ENCODE data around the gene RABEP1. TPM values are rescaled to one million over a fixed set of nuclear protein-coding genes. Genes with fewer than 3 reads are reported as not detected.

Gene RABEP1
- total and polyA plus RNA-seq, 2 donors, result 31.3 to 45.4 TPM

GRCh38 chr17:5331506-5331905 is 49.4 kb downstream of the RABEP1 start:
- no peak overlapping the region for H3K27ac ChIP-seq (ENCODE audit: low read depth in 1 of 2, low read length in 1 of 2)
- DNase-seq (ENCODE audit: low read depth in 6 of 9, low spot score in 9 of 9), result no peak
- H3K9me3 ChIP-seq (ENCODE audit: control insufficient read depth in 2 of 2, insufficient read depth in 1 of 2, low read length in 1 of 2), result no peaks in the 10 kb centered on the region
- H3K4me1 ChIP-seq (ENCODE audit: control insufficient read depth in 2 of 2, insufficient read depth in 2 of 2, low read length in 2 of 2), result peaks cover 4% of the 10 kb centered on the region in 2 donors
- 98% methylated on average over 4 of the region's 4 CpGs for WGBS
- no peaks in the 10 kb centered on the region for H3K27me3 ChIP-seq (ENCODE audit: control insufficient read depth in 2 of 2, insufficient read depth in 1 of 2, low read length in 1 of 2)
- peaks cover 13 to 23% of the 10 kb centered on the region in 2 donors for H3K36me3 ChIP-seq (ENCODE audit: control insufficient read depth in 2 of 2, insufficient read depth in 2 of 2, low read length in 1 of 2)
- H3K4me3 ChIP-seq (ENCODE audit: low read length in 2 of 2), result no peak overlapping the region

GRCh38 chr17:5344914-5345313 is 62.8 kb downstream of the RABEP1 start:
- no peaks in the 10 kb centered on the region for H3K27me3 ChIP-seq (ENCODE audit: control insufficient read depth in 2 of 2, insufficient read depth in 1 of 2, low read length in 1 of 2)
- 97% methylated on average over 9 of the region's 9 CpGs for WGBS
- H3K4me1 ChIP-seq (ENCODE audit: control insufficient read depth in 2 of 2, insufficient read depth in 2 of 2, low read length in 2 of 2), result no peaks in the 10 kb centered on the region
- peaks cover 20 to 35% of the 10 kb centered on the region in 2 donors for H3K36me3 ChIP-seq (ENCODE audit: control insufficient read depth in 2 of 2, insufficient read depth in 2 of 2, low read length in 1 of 2)
- no peak for DNase-seq (ENCODE audit: low read depth in 6 of 9, low spot score in 9 of 9)
- no peak overlapping the region for H3K4me3 ChIP-seq (ENCODE audit: low read length in 2 of 2)
- no peaks in the 10 kb centered on the region for H3K9me3 ChIP-seq (ENCODE audit: control insufficient read depth in 2 of 2, insufficient read depth in 1 of 2, low read length in 1 of 2)
- no peak overlapping the region for H3K27ac ChIP-seq (ENCODE audit: low read depth in 1 of 2, low read length in 1 of 2)

- Histone ChIP-seq H3K36me3 (ENCODE audit: control insufficient read depth in 2 of 2, insufficient read depth in 2 of 2, low read length in 1 of 2) (peaks cover 62 to 70% of the 10 kb centered on the region in 2 donors), H3K27ac (ENCODE audit: low read depth in 1 of 2, low read length in 1 of 2) (no peak overlapping the region), H3K4me3 (ENCODE audit: low read length in 2 of 2) (no peak overlapping the region), H3K4me1 (ENCODE audit: control insufficient read depth in 2 of 2, insufficient read depth in 2 of 2, low read length in 2 of 2) (no peaks in the 10 kb centered on the region), H3K27me3 (ENCODE audit: control insufficient read depth in 2 of 2, insufficient read depth in 1 of 2, low read length in 1 of 2) (no peaks in the 10 kb centered on the region), H3K9me3 (ENCODE audit: control insufficient read depth in 2 of 2, insufficient read depth in 1 of 2, low read length in 1 of 2) (no peaks in the 10 kb centered on the region)
- 97% methylated on average over 4 of the region's 4 CpGs for WGBS
- DNase-seq (ENCODE audit: low read depth in 6 of 9, low spot score in 9 of 9), result no peak
Observed at GRCh38 chr17:5352681-5353289, 70.7 kb downstream of the RABEP1 start.

GRCh38 chr17:5354310-5354709 is 72.2 kb downstream of the RABEP1 start:
- Histone ChIP-seq H3K27ac (ENCODE audit: low read depth in 1 of 2, low read length in 1 of 2) (no peak overlapping the region), H3K9me3 (ENCODE audit: control insufficient read depth in 2 of 2, insufficient read depth in 1 of 2, low read length in 1 of 2) (no peaks in the 10 kb centered on the region), H3K36me3 (ENCODE audit: control insufficient read depth in 2 of 2, insufficient read depth in 2 of 2, low read length in 1 of 2) (peaks cover 61 to 70% of the 10 kb centered on the region in 2 donors), H3K4me3 (ENCODE audit: low read length in 2 of 2) (no peak overlapping the region), H3K4me1 (ENCODE audit: control insufficient read depth in 2 of 2, insufficient read depth in 2 of 2, low read length in 2 of 2) (no peaks in the 10 kb centered on the region), H3K27me3 (ENCODE audit: control insufficient read depth in 2 of 2, insufficient read depth in 1 of 2, low read length in 1 of 2) (no peaks in the 10 kb centered on the region)
- 98% methylated on average over 2 of the region's 2 CpGs for WGBS
- no peak for DNase-seq (ENCODE audit: low read depth in 6 of 9, low spot score in 9 of 9)

GRCh38 chr17:5354886-5355415 is 72.9 kb downstream of the RABEP1 start:
- Histone ChIP-seq H3K36me3 (ENCODE audit: control insufficient read depth in 2 of 2, insufficient read depth in 2 of 2, low read length in 1 of 2) (peaks cover 59 to 65% of the 10 kb centered on the region in 2 donors), H3K4me1 (ENCODE audit: control insufficient read depth in 2 of 2, insufficient read depth in 2 of 2, low read length in 2 of 2) (no peaks in the 10 kb centered on the region), H3K4me3 (ENCODE audit: low read length in 2 of 2) (no peak overlapping the region), H3K27me3 (ENCODE audit: control insufficient read depth in 2 of 2, insufficient read depth in 1 of 2, low read length in 1 of 2) (no peaks in the 10 kb centered on the region), H3K9me3 (ENCODE audit: control insufficient read depth in 2 of 2, insufficient read depth in 1 of 2, low read length in 1 of 2) (no peaks in the 10 kb centered on the region), H3K27ac (ENCODE audit: low read depth in 1 of 2, low read length in 1 of 2) (no peak overlapping the region)
- WGBS, result 97% methylated on average over 2 of the region's 2 CpGs
- DNase-seq (ENCODE audit: low read depth in 6 of 9, low spot score in 9 of 9), result no peak

- DNase-seq (ENCODE audit: low read depth in 6 of 9, low spot score in 9 of 9), result no peak
- WGBS, result 97% methylated on average over 3 of the region's 3 CpGs
- H3K4me3 ChIP-seq (ENCODE audit: low read length in 2 of 2), result no peak overlapping the region
- no peaks in the 10 kb centered on the region for H3K4me1 ChIP-seq (ENCODE audit: control insufficient read depth in 2 of 2, insufficient read depth in 2 of 2, low read length in 2 of 2)
- no peak overlapping the region for H3K27ac ChIP-seq (ENCODE audit: low read depth in 1 of 2, low read length in 1 of 2)
- no peaks in the 10 kb centered on the region for H3K9me3 ChIP-seq (ENCODE audit: control insufficient read depth in 2 of 2, insufficient read depth in 1 of 2, low read length in 1 of 2)
- no peaks in the 10 kb centered on the region for H3K27me3 ChIP-seq (ENCODE audit: control insufficient read depth in 2 of 2, insufficient read depth in 1 of 2, low read length in 1 of 2)
- H3K36me3 ChIP-seq (ENCODE audit: control insufficient read depth in 2 of 2, insufficient read depth in 2 of 2, low read length in 1 of 2), result peaks cover 58 to 66% of the 10 kb centered on the region in 2 donors
Observed at GRCh38 chr17:5355421-5356129, 73.5 kb downstream of the RABEP1 start.

- Histone ChIP-seq H3K4me3 (ENCODE audit: low read length in 2 of 2) (no peak overlapping the region), H3K9me3 (ENCODE audit: control insufficient read depth in 2 of 2, insufficient read depth in 1 of 2, low read length in 1 of 2) (no peaks in the 10 kb centered on the region), H3K27me3 (ENCODE audit: control insufficient read depth in 2 of 2, insufficient read depth in 1 of 2, low read length in 1 of 2) (no peaks in the 10 kb centered on the region), H3K27ac (ENCODE audit: low read depth in 1 of 2, low read length in 1 of 2) (no peak overlapping the region), H3K4me1 (ENCODE audit: control insufficient read depth in 2 of 2, insufficient read depth in 2 of 2, low read length in 2 of 2) (no peaks in the 10 kb centered on the region), H3K36me3 (ENCODE audit: control insufficient read depth in 2 of 2, insufficient read depth in 2 of 2, low read length in 1 of 2) (peaks cover 66 to 69% of the 10 kb centered on the region in 2 donors)
- WGBS, result 96% methylated on average over 9 of the region's 9 CpGs
- DNase-seq (ENCODE audit: low read depth in 6 of 9, low spot score in 9 of 9), result no peak
Observed at GRCh38 chr17:5361426-5361825, 79.3 kb downstream of the RABEP1 start.

- no peak overlapping the region for H3K27ac ChIP-seq (ENCODE audit: low read depth in 1 of 2, low read length in 1 of 2)
- no peaks in the 10 kb centered on the region for H3K27me3 ChIP-seq (ENCODE audit: control insufficient read depth in 2 of 2, insufficient read depth in 1 of 2, low read length in 1 of 2)
- WGBS, result 95% methylated on average over 7 of the region's 7 CpGs
- no peaks in the 10 kb centered on the region for H3K9me3 ChIP-seq (ENCODE audit: control insufficient read depth in 2 of 2, insufficient read depth in 1 of 2, low read length in 1 of 2)
- H3K4me3 ChIP-seq (ENCODE audit: low read length in 2 of 2), result no peak overlapping the region
- H3K36me3 ChIP-seq (ENCODE audit: control insufficient read depth in 2 of 2, insufficient read depth in 2 of 2, low read length in 1 of 2), result peaks cover 63 to 71% of the 10 kb centered on the region in 2 donors
- H3K4me1 ChIP-seq (ENCODE audit: control insufficient read depth in 2 of 2, insufficient read depth in 2 of 2, low read length in 2 of 2), result no peaks in the 10 kb centered on the region
- no peak for DNase-seq (ENCODE audit: low read depth in 6 of 9, low spot score in 9 of 9)
Observed at GRCh38 chr17:5362162-5362811, 80.2 kb downstream of the RABEP1 start.

- DNase-seq (ENCODE audit: low read depth in 6 of 9, low spot score in 9 of 9), result no peak
- no peaks in the 10 kb centered on the region for H3K4me1 ChIP-seq (ENCODE audit: control insufficient read depth in 2 of 2, insufficient read depth in 2 of 2, low read length in 2 of 2)
- no peaks in the 10 kb centered on the region for H3K27me3 ChIP-seq (ENCODE audit: control insufficient read depth in 2 of 2, insufficient read depth in 1 of 2, low read length in 1 of 2)
- no peaks in the 10 kb centered on the region for H3K9me3 ChIP-seq (ENCODE audit: control insufficient read depth in 2 of 2, insufficient read depth in 1 of 2, low read length in 1 of 2)
- H3K4me3 ChIP-seq (ENCODE audit: low read length in 2 of 2), result no peak overlapping the region
- H3K36me3 ChIP-seq (ENCODE audit: control insufficient read depth in 2 of 2, insufficient read depth in 2 of 2, low read length in 1 of 2), result peaks cover 56 to 67% of the 10 kb centered on the region in 2 donors
- H3K27ac ChIP-seq (ENCODE audit: low read depth in 1 of 2, low read length in 1 of 2), result no peak overlapping the region
- WGBS, result 98% methylated on average over 6 of the region's 6 CpGs
Observed at GRCh38 chr17:5364156-5364555, 82.1 kb downstream of the RABEP1 start.
